MM.1S (cell line): ENCODE measurements around the gene USP25.

Source experiments
- DNase-seq: peaks from one replicate; pipeline ENCODE4 v3.0.0-alpha.2; 2015
- H2AFZ ChIP-seq: fragments of 300-600 bp; sonication (generic); 2 replicates; pipeline ENCODE4 v1.6.0; 2016; ENCODE audit warnings: antibody characterized with exemption, low read length
- H3F3A ChIP-seq: fragments of 300-600 bp; sonication (generic); 2 replicates; pipeline ENCODE4 v1.6.1; 2016; ENCODE audit warnings: mild to moderate bottlenecking, antibody characterized with exemption, low read length, moderate library complexity, mixed read lengths; ENCODE audit not compliant: insufficient read depth
- H3K27ac ChIP-seq: fragments of 300-600 bp; sonication (generic); 2 replicates; pipeline ENCODE4 v1.5.1; 2016; ENCODE audit warnings: mild to moderate bottlenecking, low read length
- H3K27me3 ChIP-seq: fragments of 300-600 bp; sonication (generic); replicated peaks from 2 replicates; pipeline ENCODE4 v1.6.0; 2016; ENCODE audit warnings: low read length; ENCODE audit not compliant: insufficient read depth
- H3K36me3 ChIP-seq: fragments of 300-600 bp; sonication (generic); replicated peaks from 2 replicates; pipeline ENCODE4 v1.6.1; 2016; ENCODE audit warnings: mild to moderate bottlenecking, low read length, mixed read lengths; ENCODE audit not compliant: insufficient read depth
- H3K4me1 ChIP-seq: fragments of 300-600 bp; sonication (generic); 2 replicates; pipeline ENCODE4 v1.6.1; 2016; ENCODE audit warnings: low read length, mixed read lengths
- H3K4me2 ChIP-seq: fragments of 300-600 bp; sonication (generic); 2 replicates; pipeline ENCODE4 v1.6.0; 2016; ENCODE audit warnings: low read depth, low read length
- H3K4me3 ChIP-seq: fragments of 300-600 bp; sonication (generic); 2 replicates; pipeline ENCODE4 v1.5.1; 2016; ENCODE audit warnings: low read length, mixed read lengths
- H3K79me2 ChIP-seq: fragments of 300-600 bp; sonication (generic); 2 replicates; pipeline ENCODE4 v1.6.1; 2016; ENCODE audit warnings: mixed run types, low read length, mixed read lengths
- H3K9ac ChIP-seq: fragments of 300-600 bp; sonication (generic); 2 replicates; pipeline ENCODE4 v1.6.1; 2016; ENCODE audit warnings: low read length, mixed read lengths
- H3K9me2 ChIP-seq: fragments of 300-600 bp; sonication (generic); replicated peaks from 2 replicates; pipeline ENCODE4 v1.6.1; 2016; ENCODE audit warnings: mild to moderate bottlenecking, low read length, mixed read lengths; ENCODE audit not compliant: insufficient read depth
- H3K9me3 ChIP-seq: fragments of 300-600 bp; sonication (generic); replicated peaks from 2 replicates; pipeline ENCODE4 v1.6.1; 2016; ENCODE audit warnings: mild to moderate bottlenecking, low read length, mixed read lengths; ENCODE audit not compliant: insufficient read depth
- H4K20me1 ChIP-seq: fragments of 300-600 bp; sonication (generic); 2 replicates; pipeline ENCODE4 v1.6.1; 2016; ENCODE audit warnings: mild to moderate bottlenecking, low read length, moderate library complexity, mixed read lengths; ENCODE audit not compliant: insufficient read depth
- EZH2 ChIP-seq: fragments of 300-600 bp; sonication (generic); optimal IDR thresholded peaks from 2 replicates; pipeline ENCODE3; 2017; ENCODE audit warnings: low read depth, mild to moderate bottlenecking, antibody characterized with exemption, low read length, mixed read lengths
- EZH2phosphoT487 ChIP-seq: fragments of 300-600 bp; sonication (generic); IDR thresholded peaks from 2 replicates; pipeline ENCODE4 v1.6.1; 2018; ENCODE audit warnings: antibody characterized with exemption, low read length
- TF ChIP-seq, protein P1 (sequence below): fragments of 300-600 bp; sonication (generic); IDR thresholded peaks from 2 replicates; pipeline ENCODE4 v1.5.1; 2016; ENCODE audit warnings: antibody characterized with exemption, low read length, mixed read lengths

Gene USP25

GRCh38 chr21:15766952-15767603, 37.3 kb downstream of the USP25 start:
- H3K36me3 ChIP-seq = no peaks in the 10 kb centered on the region
- no peaks in the 10 kb centered on the region for H3F3A ChIP-seq
- no peaks in the 10 kb centered on the region for H3K9me2 ChIP-seq
- no peak overlapping the region for H3K9ac ChIP-seq
- no peak overlapping the region for H3K4me2 ChIP-seq
- no peak overlapping the region for H3K4me3 ChIP-seq
- TF ChIP-seq, protein P1, sequence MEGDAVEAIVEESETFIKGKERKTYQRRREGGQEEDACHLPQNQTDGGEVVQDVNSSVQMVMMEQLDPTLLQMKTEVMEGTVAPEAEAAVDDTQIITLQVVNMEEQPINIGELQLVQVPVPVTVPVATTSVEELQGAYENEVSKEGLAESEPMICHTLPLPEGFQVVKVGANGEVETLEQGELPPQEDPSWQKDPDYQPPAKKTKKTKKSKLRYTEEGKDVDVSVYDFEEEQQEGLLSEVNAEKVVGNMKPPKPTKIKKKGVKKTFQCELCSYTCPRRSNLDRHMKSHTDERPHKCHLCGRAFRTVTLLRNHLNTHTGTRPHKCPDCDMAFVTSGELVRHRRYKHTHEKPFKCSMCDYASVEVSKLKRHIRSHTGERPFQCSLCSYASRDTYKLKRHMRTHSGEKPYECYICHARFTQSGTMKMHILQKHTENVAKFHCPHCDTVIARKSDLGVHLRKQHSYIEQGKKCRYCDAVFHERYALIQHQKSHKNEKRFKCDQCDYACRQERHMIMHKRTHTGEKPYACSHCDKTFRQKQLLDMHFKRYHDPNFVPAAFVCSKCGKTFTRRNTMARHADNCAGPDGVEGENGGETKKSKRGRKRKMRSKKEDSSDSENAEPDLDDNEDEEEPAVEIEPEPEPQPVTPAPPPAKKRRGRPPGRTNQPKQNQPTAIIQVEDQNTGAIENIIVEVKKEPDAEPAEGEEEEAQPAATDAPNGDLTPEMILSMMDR = no peak
- TF ChIP-seq EZH2 (no peak), EZH2phosphoT487 (no peak)
- DNase-seq = no peak
- H4K20me1 ChIP-seq = no peaks in the 10 kb centered on the region
- no peaks in the 10 kb centered on the region for H3K9me3 ChIP-seq
- no peak overlapping the region for H2AFZ ChIP-seq
- peaks cover 9% of the 10 kb centered on the region; the same call in 1 of the 2 replicates for H3K79me2 ChIP-seq
- no peaks in the 10 kb centered on the region for H3K4me1 ChIP-seq
- no peak overlapping the region for H3K27ac ChIP-seq
- no peaks in the 10 kb centered on the region for H3K27me3 ChIP-seq

GRCh38 chr21:15768045-15768601, 38.3 kb downstream of the USP25 start:
- no peaks in the 10 kb centered on the region for H3K36me3 ChIP-seq
- H3F3A ChIP-seq = no peaks in the 10 kb centered on the region
- H2AFZ ChIP-seq = no peak overlapping the region
- peaks cover 9% of the 10 kb centered on the region; the same call in 1 of the 2 replicates for H3K79me2 ChIP-seq
- no peak overlapping the region for H3K4me2 ChIP-seq
- H3K27me3 ChIP-seq = no peaks in the 10 kb centered on the region
- no peak for DNase-seq
- no peaks in the 10 kb centered on the region for H3K9me2 ChIP-seq
- H4K20me1 ChIP-seq = no peaks in the 10 kb centered on the region
- H3K9me3 ChIP-seq = no peaks in the 10 kb centered on the region
- H3K27ac ChIP-seq = no peak overlapping the region
- no peak for TF ChIP-seq EZH2phosphoT487
- TF ChIP-seq, protein P1 = no peak
- TF ChIP-seq EZH2 = no peak
- no peaks in the 10 kb centered on the region for H3K4me1 ChIP-seq
- no peak overlapping the region for H3K9ac ChIP-seq
- H3K4me3 ChIP-seq = no peak overlapping the region

- Histone ChIP-seq H4K20me1 (no peaks in the 10 kb centered on the region), H3K36me3 (no peaks in the 10 kb centered on the region), H3K9me2 (no peaks in the 10 kb centered on the region), H3K9ac (no peak overlapping the region), H3K4me2 (no peak overlapping the region), H3K27me3 (no peaks in the 10 kb centered on the region), H2AFZ (no peak overlapping the region), H3F3A (no peaks in the 10 kb centered on the region), H3K27ac (no peak overlapping the region), H3K4me1 (no peaks in the 10 kb centered on the region), H3K9me3 (no peaks in the 10 kb centered on the region), H3K4me3 (no peak overlapping the region), H3K79me2 (peaks cover 11% of the 10 kb centered on the region; the same call in 1 of the 2 replicates)
- no peak for TF ChIP-seq EZH2phosphoT487
- TF ChIP-seq, protein P1 = no peak
- no peak for TF ChIP-seq EZH2
- no peak for DNase-seq
Observed at GRCh38 chr21:15768853-15769252, 39.1 kb downstream of the USP25 start.
